NCI-H128 (cell line): ENCODE results near the gene LANCL3.

ENCODE experiments used
- DNase-seq: peaks from one replicate; lab custom pipeline; 2025; ENCODE audit not compliant: unreplicated experiment; lab: John Stamatoyannopoulos, UW

LANCL3 gene

GRCh38 chrX:37678574-37678973 lies 107.1 kb downstream of the LANCL3 start:
- no peak for DNase-seq

- DNase-seq = no peak
Observed at GRCh38 chrX:37679230-37679629, 107.8 kb downstream of the LANCL3 start.

GRCh38 chrX:37679888-37680287 lies 108.4 kb downstream of the LANCL3 start:
- no peak for DNase-seq

- DNase-seq = no peak
Observed at GRCh38 chrX:37684426-37684825, 113.0 kb downstream of the LANCL3 start.

- DNase-seq = no peak
Observed at GRCh38 chrX:37684973-37685372, 113.5 kb downstream of the LANCL3 start.

GRCh38 chrX:37685381-37686359 lies 114.2 kb downstream of the LANCL3 start, which contains the start of gene XK:
TSS of gene XK (plus strand) at chrX:37685791. CDS start at chrX:37685962, 171 bp downstream.
- DNase-seq = peak; percentile 2

- no peak for DNase-seq
Observed at GRCh38 chrX:37686369-37686995, 115.0 kb downstream of the LANCL3 start.

GRCh38 chrX:37686996-37687395 lies 115.5 kb downstream of the LANCL3 start:
- DNase-seq = no peak

GRCh38 chrX:37690119-37690518 lies 118.7 kb downstream of the LANCL3 start:
- no peak for DNase-seq

GRCh38 chrX:37692918-37693317 lies 121.5 kb downstream of the LANCL3 start:
- no peak for DNase-seq

GRCh38 chrX:37697169-37697760 lies 125.8 kb downstream of the LANCL3 start:
- DNase-seq = no peak

GRCh38 chrX:37701588-37701987 lies 130.1 kb downstream of the LANCL3 start:
- DNase-seq = no peak

- DNase-seq = no peak
Observed at GRCh38 chrX:37711991-37712390, 140.5 kb downstream of the LANCL3 start.

GRCh38 chrX:37712458-37712857 lies 141.0 kb downstream of the LANCL3 start:
- no peak for DNase-seq

GRCh38 chrX:37714479-37714878 lies 143.0 kb downstream of the LANCL3 start:
- DNase-seq = no peak

- no peak for DNase-seq
Observed at GRCh38 chrX:37716602-37717001, 145.1 kb downstream of the LANCL3 start.

GRCh38 chrX:37717708-37718107 lies 146.2 kb downstream of the LANCL3 start:
- no peak for DNase-seq

GRCh38 chrX:37722595-37722994 lies 151.1 kb downstream of the LANCL3 start:
- DNase-seq = no peak

GRCh38 chrX:37726346-37726745 lies 154.9 kb downstream of the LANCL3 start:
- no peak for DNase-seq
